Measurements from ENCODE around the gene VEZT. TPM values are rescaled to one million over a fixed set of nuclear protein-coding genes. Genes with fewer than 3 reads are reported as not detected.
A peak's percentile ranks its signal among the peaks of the same experiment; 100 is the strongest.

The VEZT gene
- total RNA-seq, 4 donors from 2014 or later, result 101 to 186 (median 160) TPM

DNA sequence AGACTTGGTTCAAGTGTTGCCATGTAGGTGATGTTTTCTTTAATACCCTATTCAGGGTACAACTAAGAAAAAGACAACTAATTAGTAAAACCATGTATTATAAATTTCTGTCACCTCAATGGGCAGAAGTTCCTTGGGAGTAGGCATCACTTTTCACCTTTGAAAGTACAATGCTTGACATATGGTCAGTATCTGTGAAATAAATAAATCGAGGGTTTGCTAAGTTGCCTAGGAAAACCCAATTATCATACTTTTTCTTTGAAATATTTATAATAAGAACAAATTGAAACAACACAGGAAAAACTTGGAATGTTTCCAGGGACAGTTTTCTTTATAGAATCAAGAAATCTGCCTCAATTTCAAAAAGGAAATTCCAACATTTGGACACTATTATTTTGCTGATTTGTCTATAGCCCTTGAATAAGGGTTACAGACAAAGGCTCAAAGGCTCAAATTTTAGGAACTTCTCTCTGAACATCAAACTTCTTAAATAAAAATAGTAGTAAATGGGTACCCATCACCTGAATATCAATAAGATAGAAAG is 14.0 kb upstream of the VEZT start:
- peak overlapping the region; percentile 60 to 82 (median 77) for H3K27ac ChIP-seq
- H3K9me3 ChIP-seq, result no peaks in the 10 kb centered on the region
- intact Hi-C loops (cut with DNase I), result no loop called here
- DNase-seq, result no peak
- H3K36me3 ChIP-seq, result no peaks in the 10 kb centered on the region
- no peaks in the 10 kb centered on the region for H3K27me3 ChIP-seq
- H3K4me3 ChIP-seq (replicated peaks in 1 of 3), result no peak overlapping the region
- TF ChIP-seq, protein P1, sequence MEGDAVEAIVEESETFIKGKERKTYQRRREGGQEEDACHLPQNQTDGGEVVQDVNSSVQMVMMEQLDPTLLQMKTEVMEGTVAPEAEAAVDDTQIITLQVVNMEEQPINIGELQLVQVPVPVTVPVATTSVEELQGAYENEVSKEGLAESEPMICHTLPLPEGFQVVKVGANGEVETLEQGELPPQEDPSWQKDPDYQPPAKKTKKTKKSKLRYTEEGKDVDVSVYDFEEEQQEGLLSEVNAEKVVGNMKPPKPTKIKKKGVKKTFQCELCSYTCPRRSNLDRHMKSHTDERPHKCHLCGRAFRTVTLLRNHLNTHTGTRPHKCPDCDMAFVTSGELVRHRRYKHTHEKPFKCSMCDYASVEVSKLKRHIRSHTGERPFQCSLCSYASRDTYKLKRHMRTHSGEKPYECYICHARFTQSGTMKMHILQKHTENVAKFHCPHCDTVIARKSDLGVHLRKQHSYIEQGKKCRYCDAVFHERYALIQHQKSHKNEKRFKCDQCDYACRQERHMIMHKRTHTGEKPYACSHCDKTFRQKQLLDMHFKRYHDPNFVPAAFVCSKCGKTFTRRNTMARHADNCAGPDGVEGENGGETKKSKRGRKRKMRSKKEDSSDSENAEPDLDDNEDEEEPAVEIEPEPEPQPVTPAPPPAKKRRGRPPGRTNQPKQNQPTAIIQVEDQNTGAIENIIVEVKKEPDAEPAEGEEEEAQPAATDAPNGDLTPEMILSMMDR (IDR thresholded peaks at IDR 0.05), result no peak
- no peak for TF ChIP-seq POLR2A (IDR thresholded peaks at IDR 0.05)
- WGBS, 2 donors, result 61 to 75% methylated on average over 1 of the region's 1 CpG
- H3K4me1 ChIP-seq, result peaks cover 38 to 60% of the 10 kb centered on the region in 2 donors

- Histone ChIP-seq H3K4me3 (replicated peaks in 1 of 3) (no peak overlapping the region), H3K9me3 (no peaks in the 10 kb centered on the region), H3K4me1 (peaks cover 43 to 65% of the 10 kb centered on the region in 2 donors), H3K27me3 (no peaks in the 10 kb centered on the region), H3K36me3 (no peaks in the 10 kb centered on the region), H3K27ac (peak overlapping the region; percentile 60 to 82 (median 77))
- TF ChIP-seq, protein P1 (IDR thresholded peaks at IDR 0.05), result no peak
- no peak for TF ChIP-seq POLR2A (IDR thresholded peaks at IDR 0.05)
- DNase-seq, result peak; percentile 15 to 42
- intact Hi-C loops (cut with DNase I), result no loop called here
- WGBS, 2 donors, result 84 to 87% methylated on average over 11 of the region's 11 CpGs
Measured at GRCh38 chr12:95204141-95204866, 13.3 kb upstream of the VEZT start.

DNA sequence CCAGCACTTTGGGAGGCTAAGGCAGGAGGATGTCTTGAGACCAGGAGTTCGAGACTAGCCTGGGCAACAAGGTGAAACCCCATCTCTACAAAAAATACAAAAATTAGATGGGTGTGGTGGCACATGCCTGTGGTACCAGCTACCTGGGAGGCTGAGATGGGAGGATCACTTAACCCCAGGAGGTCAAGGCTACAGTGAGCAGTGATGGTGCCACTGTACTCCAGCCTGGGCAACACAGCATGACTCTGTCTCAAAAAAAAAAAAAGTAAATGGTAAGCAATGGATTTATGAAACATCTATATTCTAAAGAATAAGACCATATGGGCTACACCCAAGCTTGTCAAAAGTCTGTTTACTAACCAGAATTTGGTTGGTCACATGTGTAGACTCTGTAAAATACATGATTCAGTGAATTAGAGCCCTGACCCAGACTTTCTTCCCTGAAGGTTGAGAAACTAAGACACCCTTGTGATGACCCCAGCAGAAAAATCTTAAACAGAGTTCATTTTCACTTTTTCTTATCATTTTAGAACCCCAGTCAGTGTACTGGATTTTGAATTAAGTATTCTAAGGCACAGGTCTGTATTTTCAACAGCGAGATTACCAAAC is 12.5 kb upstream of the VEZT start:
- DNase-seq, result no peak
- Histone ChIP-seq H3K9me3 (no peaks in the 10 kb centered on the region), H3K27ac (peak overlapping the region; percentile 77 to 93 (median 82)), H3K36me3 (no peaks in the 10 kb centered on the region), H3K4me1 (peaks cover 46 to 59% of the 10 kb centered on the region in 2 donors), H3K4me3 (replicated peaks in 1 of 3) (no peak overlapping the region), H3K27me3 (no peaks in the 10 kb centered on the region)
- 93 to 97% methylated on average over 2 of the region's 2 CpGs for WGBS, 2 donors
- intact Hi-C loops (cut with DNase I), result no loop called here
- TF ChIP-seq, protein P1 (IDR thresholded peaks at IDR 0.05), result no peak
- TF ChIP-seq POLR2A (IDR thresholded peaks at IDR 0.05), result no peak

DNA sequence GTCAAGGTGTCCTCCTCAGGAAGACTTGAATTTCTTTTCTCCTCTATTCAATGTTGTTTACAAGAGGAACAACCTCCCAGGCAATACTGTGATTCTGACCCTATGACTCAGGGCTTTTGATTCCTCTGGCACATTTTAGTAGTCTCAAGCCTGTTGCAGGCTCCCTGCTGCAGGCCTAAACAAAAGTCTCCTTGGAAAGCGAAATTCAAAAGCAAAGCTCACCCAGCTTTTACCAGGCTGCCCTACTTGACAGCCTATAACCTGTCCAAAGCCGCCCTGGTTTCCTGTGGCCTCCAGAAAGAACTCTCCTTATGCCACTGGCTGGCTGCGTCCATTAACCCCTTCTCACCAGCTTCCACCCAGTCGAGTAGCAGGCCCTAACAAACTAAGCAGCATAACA is 11.9 kb upstream of the VEZT start:
- peak; percentile 59 to 68 for DNase-seq
- Histone ChIP-seq H3K4me1 (peaks cover 46 to 53% of the 10 kb centered on the region in 2 donors), H3K27ac (peak overlapping the region; percentile 77 to 93 (median 82)), H3K4me3 (replicated peaks in 1 of 3) (no peak overlapping the region), H3K9me3 (no peaks in the 10 kb centered on the region), H3K27me3 (no peaks in the 10 kb centered on the region), H3K36me3 (no peaks in the 10 kb centered on the region)
- 16 to 22% methylated on average over 4 of the region's 4 CpGs for WGBS, 2 donors
- intact Hi-C loops (cut with DNase I), result no loop called here
- TF ChIP-seq, protein P1 (IDR thresholded peaks at IDR 0.05), result no peak
- peak in 1 of 2 donors; percentile 18 for TF ChIP-seq POLR2A (IDR thresholded peaks at IDR 0.05)

DNA sequence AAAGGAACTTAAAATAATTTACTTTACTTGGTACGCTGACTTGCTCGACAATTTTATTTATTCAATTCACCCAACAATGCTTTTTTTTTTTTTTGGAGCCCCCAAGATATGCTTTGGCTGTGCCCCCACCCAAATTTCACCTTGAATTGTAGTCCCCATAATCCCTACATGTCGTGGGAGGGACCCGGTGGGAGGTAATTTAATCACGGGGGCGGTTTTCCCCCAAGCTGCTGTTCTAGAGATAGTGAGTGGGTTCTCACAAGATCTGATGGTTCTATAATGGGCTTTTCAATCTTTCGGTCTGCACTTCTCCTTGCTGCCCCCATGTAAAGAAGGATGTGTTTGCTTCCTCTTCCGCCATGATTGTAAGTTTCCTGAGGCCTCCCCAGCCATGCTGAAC is 10.7 kb upstream of the VEZT start:
- Histone ChIP-seq H3K36me3 (no peaks in the 10 kb centered on the region), H3K27ac (peak overlapping the region in 1 of 3 donors; percentile 77), H3K4me1 (peaks cover 39 to 45% of the 10 kb centered on the region in 2 donors), H3K27me3 (no peaks in the 10 kb centered on the region), H3K9me3 (no peaks in the 10 kb centered on the region), H3K4me3 (replicated peaks in 1 of 3) (no peak overlapping the region)
- WGBS, 2 donors, result 95 to 96% methylated on average over 8 of the region's 8 CpGs
- intact Hi-C loops (cut with DNase I), result no loop called here
- TF ChIP-seq, protein P1 (IDR thresholded peaks at IDR 0.05), result no peak
- TF ChIP-seq POLR2A (IDR thresholded peaks at IDR 0.05), result no peak
- DNase-seq, result no peak

Data from thyroid gland (tissue), 4 donors.